SKM-1 (cell line): ENCODE data around the gene CLIC4.
"Not testable (repeated sequence)": the region's sequence is repeated elsewhere in the genome, so short reads cannot be mapped to it uniquely, and the experiment has no call there.

ENCODE experiments used
- DNase-seq: peaks from one replicate; lab custom pipeline; 2025; ENCODE audit not compliant: unreplicated experiment; lab: John Stamatoyannopoulos, UW

The CLIC4 gene

DNA sequence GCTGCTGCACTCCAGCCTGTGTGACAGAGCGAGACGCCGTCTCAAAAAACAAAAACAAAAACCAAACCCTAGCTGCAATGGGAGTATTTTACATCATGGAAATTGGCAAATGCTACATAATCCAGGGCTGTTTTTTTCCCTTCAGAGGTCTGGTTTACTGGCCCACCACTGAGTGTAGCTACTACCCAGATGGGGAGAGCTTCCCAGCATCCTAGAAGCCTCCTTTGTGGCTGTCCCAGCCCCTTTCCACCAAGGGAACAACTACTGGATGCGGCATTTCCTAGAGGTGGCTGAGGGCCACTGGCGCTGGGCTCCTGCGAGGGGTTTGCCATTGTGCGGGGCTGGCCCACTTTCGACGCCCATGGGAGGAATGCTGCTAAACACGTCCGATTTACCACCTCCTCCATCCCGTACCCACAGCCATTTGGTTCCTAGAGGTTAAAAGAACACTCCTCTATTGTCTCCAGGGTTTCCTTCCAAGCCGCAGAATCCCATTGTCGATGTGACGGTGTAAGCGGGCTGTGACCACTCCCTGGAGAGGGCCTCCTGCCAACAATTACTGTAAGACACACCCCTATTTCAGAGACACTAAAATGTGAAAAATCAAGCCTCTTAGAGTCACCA is 129.5 kb downstream of the CLIC4 start:
- DNase-seq, result no peak

DNA sequence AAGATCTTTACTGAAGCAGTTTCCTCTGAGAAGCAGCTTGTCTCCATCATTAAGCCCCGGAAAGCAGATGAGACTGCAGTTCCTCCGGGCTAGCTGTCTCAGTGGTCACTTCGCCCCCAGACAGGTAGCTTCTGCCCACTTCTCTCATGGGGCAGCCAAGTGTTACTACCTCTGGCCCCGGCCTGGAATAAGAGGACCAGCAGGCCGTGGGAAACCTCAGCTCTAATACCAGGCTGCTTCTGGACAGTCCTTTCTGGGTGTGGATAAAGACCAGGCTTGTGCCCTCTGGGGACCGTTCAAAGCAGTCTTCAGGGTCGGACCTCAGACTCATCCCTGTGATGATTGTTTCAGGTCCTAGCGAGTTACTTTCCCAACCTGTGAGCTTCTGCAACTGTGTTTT is 130.0 kb downstream of the CLIC4 start:
- no peak for DNase-seq

DNA sequence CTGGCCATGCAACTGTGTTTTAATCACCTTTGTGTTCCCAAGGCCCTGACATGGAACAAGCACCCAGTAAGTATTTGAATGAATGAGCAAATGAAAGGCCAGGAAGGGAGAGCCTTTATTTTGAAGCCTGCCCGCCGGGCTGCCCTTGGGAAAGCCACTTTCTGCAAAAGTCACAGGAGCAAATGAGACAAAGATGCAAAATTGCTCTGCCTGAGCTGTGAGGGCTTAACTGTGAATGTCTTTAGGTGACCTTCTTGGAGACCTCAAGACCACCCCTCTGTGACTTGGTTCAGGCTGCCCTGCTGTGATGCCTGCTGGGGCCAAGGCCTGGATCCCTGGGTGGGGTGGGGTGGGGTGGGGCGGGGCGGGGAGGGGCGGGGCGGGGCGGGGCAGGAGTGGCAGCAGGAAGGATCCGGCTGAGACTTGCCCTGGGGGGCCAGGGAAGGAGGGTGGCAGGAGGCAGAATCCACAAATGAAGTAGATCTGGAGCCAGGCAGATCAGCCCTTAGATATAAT is 130.8 kb downstream of the CLIC4 start:
- no peak for DNase-seq

DNA sequence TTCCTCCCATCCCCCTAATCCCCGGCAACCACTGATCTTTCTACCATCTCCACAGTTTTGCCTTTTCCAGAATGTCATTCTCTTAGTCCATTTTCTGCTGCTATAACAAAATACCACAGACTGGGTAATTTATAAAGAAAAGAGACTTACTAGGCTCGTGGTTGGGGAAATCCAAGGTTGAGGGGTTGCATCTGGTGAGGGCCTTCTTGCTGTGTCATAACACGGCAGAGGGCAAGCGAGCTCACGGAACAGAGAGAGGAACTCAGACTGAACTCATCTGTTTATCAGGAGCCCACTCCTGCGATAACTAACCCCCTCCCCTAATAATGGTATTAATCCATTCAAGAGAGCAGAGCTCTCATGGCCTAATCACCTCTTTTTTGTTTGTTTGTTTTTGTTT is 132.8 kb downstream of the CLIC4 start:
- DNase-seq, result no peak

DNA sequence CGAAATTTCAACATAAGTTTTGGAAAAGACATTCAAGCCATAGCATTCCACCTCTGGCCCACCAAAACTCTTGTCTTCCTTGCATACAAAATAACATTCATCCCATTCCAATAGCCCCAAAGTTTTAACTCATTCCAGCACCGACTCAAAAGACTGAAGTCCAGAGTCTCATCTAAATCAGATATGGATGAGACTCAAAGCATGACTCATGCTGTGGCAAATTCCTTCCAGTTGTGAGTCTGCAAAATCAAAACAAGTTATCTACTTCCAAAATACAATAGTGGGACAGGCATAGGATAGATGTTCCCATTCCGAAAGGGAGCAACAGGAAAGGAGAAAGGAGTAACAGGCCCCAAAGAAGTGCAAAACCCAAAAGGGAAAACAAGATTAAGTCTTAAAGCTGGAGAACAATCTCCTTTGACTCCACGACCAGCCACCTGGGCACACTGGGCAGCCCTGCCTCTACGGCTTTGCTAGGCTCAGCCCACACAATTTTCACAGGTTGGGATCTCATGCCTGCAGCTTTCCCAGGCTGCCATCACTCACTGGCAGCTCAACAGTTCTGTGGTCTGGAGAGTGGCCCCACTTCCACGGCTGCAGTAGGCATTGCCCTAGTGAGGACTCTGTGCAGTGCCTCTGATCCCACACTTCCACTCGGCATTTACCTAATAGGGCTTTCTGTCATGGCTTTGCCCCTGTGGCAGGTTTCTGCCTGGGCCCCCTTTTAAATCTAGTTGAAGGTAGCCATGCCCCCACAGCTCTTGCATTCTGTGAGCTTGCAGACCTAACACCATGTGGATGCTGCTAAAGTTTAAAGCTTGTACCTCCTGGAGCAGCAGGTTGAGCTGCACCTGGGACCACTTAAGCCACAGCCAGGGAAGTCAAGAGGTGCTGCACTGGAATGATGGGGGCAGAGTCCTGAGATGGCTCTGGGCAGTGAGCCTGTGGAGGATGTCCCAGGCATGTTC is 133.8 kb downstream of the CLIC4 start:
- DNase-seq, result no peak

DNA sequence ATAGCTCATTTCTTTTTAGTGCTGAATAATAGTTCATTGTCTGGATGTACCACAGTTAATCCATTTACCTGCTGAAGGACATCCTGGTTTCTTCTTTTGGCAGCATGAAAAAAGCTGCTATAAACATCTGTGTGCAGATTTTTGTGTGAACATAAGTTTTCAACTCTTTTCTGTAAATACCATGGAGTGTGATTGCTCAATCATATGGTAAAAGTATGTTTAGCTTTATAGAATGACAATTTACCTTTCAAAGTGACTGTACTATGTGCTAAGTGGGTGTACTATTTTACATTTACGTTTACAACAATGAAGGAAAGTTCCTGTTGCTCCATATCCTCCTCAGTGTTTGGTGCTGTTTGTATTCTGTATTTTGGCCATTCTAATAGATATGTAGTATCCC is 135.8 kb downstream of the CLIC4 start:
- DNase-seq, result no peak

DNA sequence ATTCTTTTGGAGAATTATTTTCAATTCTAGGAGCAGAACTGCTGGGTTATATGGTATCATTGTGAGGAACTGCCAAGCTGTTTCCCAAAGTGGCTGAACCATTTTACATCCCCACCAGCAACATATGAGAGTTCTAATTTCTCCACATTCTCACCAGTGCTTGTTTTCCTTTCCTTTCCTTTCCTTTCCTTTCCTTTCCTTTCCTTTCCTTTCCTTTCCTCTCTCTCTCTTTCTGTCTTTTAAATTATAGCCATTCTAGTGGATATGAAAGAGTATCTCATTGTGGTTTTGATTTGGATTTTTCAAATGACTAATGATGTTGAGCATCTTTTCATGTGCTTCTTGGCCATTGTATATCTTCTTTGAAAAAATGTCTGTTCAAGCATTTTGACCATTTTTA is 139.5 kb downstream of the CLIC4 start:
- no peak for DNase-seq

DNA sequence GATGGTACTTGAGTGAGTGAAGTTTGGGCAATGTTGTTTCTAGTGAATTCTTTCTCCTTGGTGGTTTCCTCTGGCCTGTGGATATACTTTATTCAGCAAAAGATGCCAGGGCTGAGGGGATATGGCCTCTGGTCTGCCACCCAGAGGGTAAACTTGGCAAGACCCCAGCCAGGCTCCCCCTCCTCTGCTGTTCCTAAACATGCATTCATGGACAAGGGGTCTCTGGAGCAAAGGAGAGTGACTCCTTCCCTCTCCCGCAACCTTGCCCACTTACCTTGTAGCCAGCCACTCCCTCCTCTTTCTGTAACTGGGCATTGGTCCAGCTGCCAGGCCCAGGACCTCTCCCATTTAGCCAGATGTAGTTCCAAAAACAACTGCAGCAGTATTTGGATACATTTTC is 141.0 kb downstream of the CLIC4 start:
- no peak for DNase-seq

DNA sequence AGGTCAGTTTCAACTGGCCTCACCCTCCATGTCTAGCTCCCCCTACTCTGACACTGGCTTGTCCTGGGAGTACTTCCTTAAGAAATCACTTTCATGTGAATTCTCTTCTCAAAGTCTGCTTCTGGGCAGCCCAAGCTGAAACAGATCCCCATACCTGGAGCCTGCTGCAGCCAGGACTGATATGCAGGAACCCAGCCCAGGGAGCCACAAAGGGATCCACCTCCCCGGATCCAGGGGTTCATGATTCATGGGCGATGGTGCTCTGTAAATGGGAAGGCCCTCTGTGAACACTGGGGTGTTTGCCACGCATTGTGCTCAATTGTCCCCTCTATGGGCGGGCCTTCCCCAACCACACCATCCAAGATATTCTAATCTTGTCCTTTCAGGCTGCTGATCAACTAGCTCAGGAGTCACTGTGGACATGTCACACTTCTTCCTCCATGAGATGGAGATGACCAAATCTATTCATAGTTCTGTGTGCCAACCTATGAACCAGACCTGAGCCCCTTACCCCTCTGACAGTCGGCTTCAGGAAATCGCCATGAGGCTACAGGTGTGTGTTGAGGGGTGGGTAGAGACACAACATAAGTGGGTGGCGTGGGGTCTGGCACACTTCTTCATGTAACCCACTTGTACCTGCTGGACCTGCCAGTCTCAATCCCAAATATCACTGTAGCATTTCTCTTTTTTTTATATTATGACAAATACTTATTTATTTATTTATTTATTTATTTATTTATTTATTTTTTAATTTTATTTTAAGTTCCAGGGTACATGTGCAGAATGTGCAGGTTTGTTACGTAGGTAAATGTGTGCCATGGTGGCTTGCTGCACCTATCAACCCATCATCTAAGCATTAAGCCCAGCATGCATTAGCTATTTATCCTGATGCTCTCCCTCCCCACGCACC is 143.1 kb downstream of the CLIC4 start:
- DNase-seq, result no peak

DNA sequence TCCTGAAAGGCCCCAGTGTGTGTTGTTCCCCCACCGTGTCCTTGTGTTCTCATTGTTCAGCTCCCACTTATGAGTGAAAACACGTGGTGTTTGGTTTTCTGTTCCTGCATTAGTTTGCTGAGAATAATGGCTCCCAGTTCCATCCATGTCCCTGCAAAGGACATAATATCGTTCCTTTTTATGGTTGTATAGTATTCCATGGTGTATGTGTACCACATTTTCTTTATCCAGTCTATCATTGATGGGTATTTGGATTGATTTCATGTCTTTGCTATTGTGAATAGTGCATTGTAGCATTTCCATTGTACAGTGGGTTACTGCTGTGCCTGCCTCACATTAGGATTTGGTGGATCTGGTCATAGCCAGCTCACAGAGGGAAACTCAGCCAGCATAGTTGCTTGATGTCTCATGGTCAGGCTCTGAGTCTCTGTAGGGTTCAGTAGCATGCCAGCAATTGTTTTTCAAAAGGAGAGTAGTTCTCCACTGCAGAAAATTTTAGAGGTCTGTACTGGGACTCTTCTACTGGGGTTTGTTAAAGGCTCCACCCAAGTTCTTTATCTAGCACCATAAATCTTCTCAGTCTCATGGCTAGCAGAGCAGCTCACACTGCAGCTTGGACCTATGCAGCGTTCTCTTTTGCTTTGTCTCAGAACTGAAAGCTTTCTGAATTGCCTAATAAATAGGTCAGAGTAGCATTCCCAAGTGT is 143.9 kb downstream of the CLIC4 start:
- DNase-seq, result no peak

DNA sequence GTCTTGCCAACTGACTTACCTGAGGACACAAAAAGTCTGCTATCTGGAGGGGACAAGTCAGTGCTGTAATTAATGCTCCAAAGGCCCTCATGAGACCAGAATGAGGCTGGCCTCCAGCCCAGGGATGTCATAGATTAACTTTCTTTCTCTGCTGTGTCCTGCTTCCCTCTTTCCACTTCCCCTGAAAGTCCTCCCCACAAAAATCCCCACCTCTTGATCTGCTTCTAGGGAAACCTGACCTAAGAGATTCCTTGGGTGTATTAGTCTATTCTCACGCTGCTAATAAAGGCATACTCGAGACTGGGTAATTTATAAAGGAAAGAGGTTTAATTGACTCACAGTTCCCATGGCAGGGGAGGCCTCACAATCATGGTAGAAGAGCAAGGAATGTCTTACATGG is 145.6 kb downstream of the CLIC4 start:
- no peak for DNase-seq

DNA sequence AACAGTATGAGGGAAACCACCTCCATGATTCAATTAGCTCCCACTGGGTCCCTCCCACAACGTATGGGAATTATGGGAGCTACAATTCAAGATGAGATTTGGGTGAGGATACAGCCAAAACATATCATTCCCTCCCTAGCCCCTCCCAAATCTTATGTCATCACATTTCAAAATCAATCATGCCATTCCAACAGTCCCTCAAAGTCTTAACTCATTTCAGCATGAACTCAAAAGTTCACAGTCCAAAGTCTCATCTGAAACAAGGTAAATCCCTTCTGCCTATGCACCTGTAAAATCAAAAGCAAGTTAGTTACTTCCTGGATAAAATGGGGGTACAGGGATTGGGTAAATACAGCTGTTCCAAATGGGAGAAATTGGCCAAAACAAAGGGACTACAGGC is 146.1 kb downstream of the CLIC4 start:
- DNase-seq, result not testable (repeated sequence)

DNA sequence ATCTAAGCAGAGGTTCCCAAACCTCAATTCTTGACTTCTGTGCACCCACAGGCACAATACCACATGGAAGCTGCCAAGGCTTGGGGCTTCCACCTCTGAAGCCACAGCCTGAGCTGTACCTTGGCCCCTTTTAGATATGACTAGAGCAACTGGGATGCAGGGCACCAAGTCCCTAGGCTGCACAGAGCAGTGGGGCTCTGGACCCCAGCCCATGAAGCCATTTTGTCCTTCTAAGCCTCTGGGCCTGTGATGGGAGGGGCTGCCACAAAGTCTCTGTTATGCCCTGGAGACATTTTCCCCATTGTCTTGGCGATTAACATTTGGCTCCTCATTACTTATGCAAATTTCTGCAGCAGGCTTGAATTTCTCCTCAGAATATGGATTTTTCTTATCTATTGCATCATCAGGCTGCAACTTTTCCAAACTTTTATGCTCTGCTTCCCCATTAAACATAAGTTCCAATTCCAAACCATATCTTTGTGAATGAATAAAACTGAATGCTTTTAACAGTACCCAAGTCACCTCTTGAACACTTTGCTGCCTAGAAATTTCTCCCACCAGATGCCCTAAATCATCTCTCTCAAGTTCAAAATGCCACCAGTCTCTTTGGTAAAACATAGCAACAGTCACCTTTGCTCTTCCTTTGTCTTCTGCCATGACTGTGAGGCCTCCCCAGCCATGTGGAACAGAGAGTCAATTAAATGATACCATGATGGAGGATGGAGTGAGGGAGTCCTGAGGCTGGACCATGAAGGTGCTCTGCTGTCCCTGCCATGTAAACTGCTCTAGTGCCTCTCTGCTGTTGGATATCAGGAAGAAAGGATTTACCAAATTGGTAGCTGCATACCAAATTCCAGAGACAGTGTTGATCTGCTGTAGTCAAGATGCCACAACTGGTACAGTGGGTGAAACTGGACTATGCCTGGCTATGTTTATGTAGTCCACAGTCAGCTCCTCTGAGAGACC is 147.2 kb downstream of the CLIC4 start:
- no peak for DNase-seq

DNA sequence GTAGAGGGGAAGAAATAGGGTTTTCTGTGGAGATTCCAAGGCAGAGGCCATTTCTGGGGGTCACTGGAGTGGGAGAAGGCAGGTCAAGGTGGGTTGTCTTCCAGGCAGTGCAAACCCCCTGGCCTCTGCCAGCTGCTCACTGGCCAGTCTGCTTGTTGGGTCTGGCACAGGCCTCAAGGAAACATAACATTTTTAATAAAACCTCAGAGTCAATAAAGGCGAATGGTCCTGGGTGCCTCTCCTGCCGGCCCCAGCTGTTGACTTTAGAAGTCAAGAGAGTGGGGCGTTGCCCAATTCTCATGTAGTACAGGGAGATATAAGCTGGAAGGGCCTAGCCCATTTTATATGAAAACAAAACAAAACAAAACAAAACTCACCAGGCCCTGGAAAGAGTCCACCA is 148.2 kb downstream of the CLIC4 start:
- DNase-seq, result no peak
